ENCODE data around the gene SLC35D3. TPM values are rescaled to one million over a fixed set of nuclear protein-coding genes. Genes with fewer than 3 reads are reported as not detected.

SLC35D3 gene
- total RNA-seq, 1 donor from 2014 or later = 0.58 TPM

DNA sequence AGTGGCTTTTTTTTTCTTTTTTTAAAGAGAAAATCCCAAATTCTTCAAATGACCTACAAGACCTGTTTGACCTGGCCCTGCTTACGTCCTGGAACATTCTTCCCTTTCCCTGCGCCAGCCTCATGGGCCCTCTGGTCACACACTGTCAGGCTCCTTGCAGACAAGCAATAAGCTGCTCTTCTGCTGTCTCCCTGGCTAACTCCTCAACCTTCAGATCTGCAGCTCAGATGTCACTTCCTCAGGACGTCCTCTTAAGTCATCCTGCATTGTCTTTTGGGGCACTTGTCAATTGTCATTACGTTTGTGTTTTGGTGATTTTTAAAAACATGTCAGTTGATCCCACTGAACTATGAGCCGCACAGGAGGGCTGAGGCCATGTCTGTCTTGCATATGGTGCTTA is 28.9 kb upstream of the SLC35D3 start:
- H3K36me3 Mint-ChIP-seq = no peaks in the 10 kb centered on the region
- H3K27me3 Mint-ChIP-seq (ENCODE audit: insufficient read depth, low read depth) = no peaks in the 10 kb centered on the region
- TF ChIP-seq EZH2phosphoT487 (IDR thresholded peaks at IDR 0.05) (no peak), EZH2 (IDR thresholded peaks at IDR 0.05) (no peak)
- TF ChIP-seq, protein P1, sequence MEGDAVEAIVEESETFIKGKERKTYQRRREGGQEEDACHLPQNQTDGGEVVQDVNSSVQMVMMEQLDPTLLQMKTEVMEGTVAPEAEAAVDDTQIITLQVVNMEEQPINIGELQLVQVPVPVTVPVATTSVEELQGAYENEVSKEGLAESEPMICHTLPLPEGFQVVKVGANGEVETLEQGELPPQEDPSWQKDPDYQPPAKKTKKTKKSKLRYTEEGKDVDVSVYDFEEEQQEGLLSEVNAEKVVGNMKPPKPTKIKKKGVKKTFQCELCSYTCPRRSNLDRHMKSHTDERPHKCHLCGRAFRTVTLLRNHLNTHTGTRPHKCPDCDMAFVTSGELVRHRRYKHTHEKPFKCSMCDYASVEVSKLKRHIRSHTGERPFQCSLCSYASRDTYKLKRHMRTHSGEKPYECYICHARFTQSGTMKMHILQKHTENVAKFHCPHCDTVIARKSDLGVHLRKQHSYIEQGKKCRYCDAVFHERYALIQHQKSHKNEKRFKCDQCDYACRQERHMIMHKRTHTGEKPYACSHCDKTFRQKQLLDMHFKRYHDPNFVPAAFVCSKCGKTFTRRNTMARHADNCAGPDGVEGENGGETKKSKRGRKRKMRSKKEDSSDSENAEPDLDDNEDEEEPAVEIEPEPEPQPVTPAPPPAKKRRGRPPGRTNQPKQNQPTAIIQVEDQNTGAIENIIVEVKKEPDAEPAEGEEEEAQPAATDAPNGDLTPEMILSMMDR (IDR thresholded peaks at IDR 0.05) = no peak
- no peak overlapping the region for H3K27ac Mint-ChIP-seq
- no peaks in the 10 kb centered on the region for H3K79me2 ChIP-seq (ENCODE audit: low read depth)
- H3F3A ChIP-seq (ENCODE audit: low read depth) = no peaks in the 10 kb centered on the region
- DNase-seq (ENCODE audit: low spot score) = no peak
- no peaks in the 10 kb centered on the region for H3K4me1 ChIP-seq
- H3K4me3 ChIP-seq = no peak overlapping the region
- no peaks in the 10 kb centered on the region for H3K36me3 ChIP-seq
- no peaks in the 10 kb centered on the region for H3K9me3 Mint-ChIP-seq
- no peaks in the 10 kb centered on the region for H3K9me3 ChIP-seq (ENCODE audit: low read depth)
- no peak overlapping the region for H3K9ac ChIP-seq
- H3K27me3 ChIP-seq = no peaks in the 10 kb centered on the region
- H3K4me1 Mint-ChIP-seq = peaks cover 24% of the 10 kb centered on the region
- H3K4me3 Mint-ChIP-seq = no peak overlapping the region
- no peak overlapping the region for H2AFZ ChIP-seq (replicated peaks)
- H3K4me2 ChIP-seq = no peak overlapping the region
- no peak overlapping the region for H3K27ac ChIP-seq
- H4K20me1 ChIP-seq (ENCODE audit: low read depth) = no peaks in the 10 kb centered on the region

DNA sequence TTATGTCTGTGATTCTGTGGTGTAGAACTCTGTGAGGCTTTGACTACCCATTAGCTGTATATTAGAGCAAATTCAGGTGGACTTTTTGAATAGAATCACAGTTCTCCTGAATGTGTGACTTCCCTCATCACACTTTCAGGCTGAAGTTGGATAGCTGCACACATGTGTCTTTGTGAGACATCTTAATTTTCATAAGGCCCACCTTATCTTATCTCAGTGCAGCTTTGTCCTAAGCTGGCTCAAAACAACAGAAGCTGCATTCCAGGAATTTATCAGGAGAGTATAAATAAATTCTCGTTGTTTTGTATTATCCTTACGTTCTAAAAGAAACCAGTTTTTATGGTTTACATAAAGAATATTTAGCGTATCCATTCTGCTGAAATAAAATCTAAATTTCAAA is 26.2 kb upstream of the SLC35D3 start:
- Histone ChIP-seq H3K4me3 (no peak overlapping the region), H3K9me3 (ENCODE audit: low read depth) (no peaks in the 10 kb centered on the region), H3K27ac (no peak overlapping the region), H4K20me1 (ENCODE audit: low read depth) (no peaks in the 10 kb centered on the region), H3K9ac (no peak overlapping the region), H3F3A (ENCODE audit: low read depth) (no peaks in the 10 kb centered on the region), H2AFZ (replicated peaks) (no peak overlapping the region), H3K4me1 (no peaks in the 10 kb centered on the region), H3K36me3 (no peaks in the 10 kb centered on the region), H3K79me2 (ENCODE audit: low read depth) (no peaks in the 10 kb centered on the region), H3K4me2 (no peak overlapping the region), H3K27me3 (no peaks in the 10 kb centered on the region)
- Mint-ChIP-seq H3K9me3 (no peaks in the 10 kb centered on the region), H3K27ac (no peak overlapping the region), H3K4me3 (no peak overlapping the region), H3K27me3 (ENCODE audit: insufficient read depth, low read depth) (no peaks in the 10 kb centered on the region), H3K36me3 (peaks cover 5% of the 10 kb centered on the region), H3K4me1 (peaks cover 3% of the 10 kb centered on the region)
- no peak for TF ChIP-seq EZH2phosphoT487 (IDR thresholded peaks at IDR 0.05)
- TF ChIP-seq EZH2 (IDR thresholded peaks at IDR 0.05) = no peak
- TF ChIP-seq, protein P1 (IDR thresholded peaks at IDR 0.05) = no peak
- DNase-seq (ENCODE audit: low spot score) = no peak

GRCh38 chr6:136897071-136897470 is 25.0 kb upstream of the SLC35D3 start:
- H3K4me3 Mint-ChIP-seq = no peak overlapping the region
- no peaks in the 10 kb centered on the region for H3K79me2 ChIP-seq (ENCODE audit: low read depth)
- H3K27me3 Mint-ChIP-seq (ENCODE audit: insufficient read depth, low read depth) = no peaks in the 10 kb centered on the region
- TF ChIP-seq EZH2phosphoT487 (IDR thresholded peaks at IDR 0.05) (no peak), EZH2 (IDR thresholded peaks at IDR 0.05) (no peak)
- TF ChIP-seq, protein P1 (IDR thresholded peaks at IDR 0.05) = no peak
- H3F3A ChIP-seq (ENCODE audit: low read depth) = no peaks in the 10 kb centered on the region
- H3K4me1 ChIP-seq = no peaks in the 10 kb centered on the region
- H3K27ac ChIP-seq = no peak overlapping the region
- H4K20me1 ChIP-seq (ENCODE audit: low read depth) = no peaks in the 10 kb centered on the region
- no peaks in the 10 kb centered on the region for H3K27me3 ChIP-seq
- H3K36me3 Mint-ChIP-seq = peaks cover 9% of the 10 kb centered on the region
- H3K4me2 ChIP-seq = no peak overlapping the region
- no peak overlapping the region for H2AFZ ChIP-seq (replicated peaks)
- DNase-seq (ENCODE audit: low spot score) = no peak
- H3K4me1 Mint-ChIP-seq = no peaks in the 10 kb centered on the region
- no peaks in the 10 kb centered on the region for H3K36me3 ChIP-seq
- no peak overlapping the region for H3K27ac Mint-ChIP-seq
- no peaks in the 10 kb centered on the region for H3K9me3 ChIP-seq (ENCODE audit: low read depth)
- H3K4me3 ChIP-seq = no peak overlapping the region
- H3K9me3 Mint-ChIP-seq = no peaks in the 10 kb centered on the region
- no peak overlapping the region for H3K9ac ChIP-seq
